Measurements from ENCODE around the gene NABP1.
"Not testable (repeated sequence)": the region's sequence is repeated elsewhere in the genome, so short reads cannot be mapped to it uniquely, and the experiment has no call there.

NABP1 gene

GRCh38 chr2:191677646-191678436, at the start of gene NABP1:
Gene NABP1 (plus strand): TSS chr2:191678136. CDS start chr2:191678615, 479 bp downstream.
- peak; percentile 93 for DNase-seq

- no peak for DNase-seq
These were observed 48.9 kb upstream of the NABP1 start for GRCh38 chr2:191629001-191629453.

GRCh38 chr2:191629976-191630712, 47.8 kb upstream of the NABP1 start:
- no peak for DNase-seq

- DNase-seq: no peak
These were observed 46.2 kb upstream of the NABP1 start for GRCh38 chr2:191631754-191632153.

- no peak for DNase-seq
These were observed 45.5 kb upstream of the NABP1 start for GRCh38 chr2:191632426-191632825.

- no peak for DNase-seq
These were observed 43.1 kb upstream of the NABP1 start for GRCh38 chr2:191634791-191635190.

- DNase-seq: no peak
These were observed 42.4 kb upstream of the NABP1 start for GRCh38 chr2:191635333-191636234.

- DNase-seq: no peak
These were observed 41.7 kb upstream of the NABP1 start for GRCh38 chr2:191636235-191636543.

GRCh38 chr2:191636586-191636985, 41.4 kb upstream of the NABP1 start:
- no peak for DNase-seq

- no peak for DNase-seq
These were observed 40.5 kb upstream of the NABP1 start for GRCh38 chr2:191637182-191638078.

GRCh38 chr2:191638079-191638801, 39.7 kb upstream of the NABP1 start:
- DNase-seq: peak; percentile 8

GRCh38 chr2:191638802-191639172, 39.1 kb upstream of the NABP1 start:
- no peak for DNase-seq

GRCh38 chr2:191641609-191642008, 36.3 kb upstream of the NABP1 start:
- DNase-seq: no peak

- DNase-seq: no peak
These were observed 35.4 kb upstream of the NABP1 start for GRCh38 chr2:191642541-191642940.

- no peak for DNase-seq
These were observed 34.5 kb upstream of the NABP1 start for GRCh38 chr2:191643429-191643828.

- DNase-seq: not testable (repeated sequence)
These were observed 33.3 kb upstream of the NABP1 start for GRCh38 chr2:191644613-191645012.

- DNase-seq: no peak
These were observed 32.9 kb upstream of the NABP1 start for GRCh38 chr2:191645032-191645431.

GRCh38 chr2:191645434-191646162, 32.3 kb upstream of the NABP1 start:
- no peak for DNase-seq

- no peak for DNase-seq
These were observed 31.6 kb upstream of the NABP1 start for GRCh38 chr2:191646163-191646902.

- no peak for DNase-seq
These were observed 28.4 kb upstream of the NABP1 start for GRCh38 chr2:191649519-191649918.
